ENCODE measurements around the gene TTC3.
"Not testable (repeated sequence)": the region's sequence is repeated elsewhere in the genome, so short reads cannot be mapped to it uniquely, and the experiment has no call there.

The TTC3 gene

DNA sequence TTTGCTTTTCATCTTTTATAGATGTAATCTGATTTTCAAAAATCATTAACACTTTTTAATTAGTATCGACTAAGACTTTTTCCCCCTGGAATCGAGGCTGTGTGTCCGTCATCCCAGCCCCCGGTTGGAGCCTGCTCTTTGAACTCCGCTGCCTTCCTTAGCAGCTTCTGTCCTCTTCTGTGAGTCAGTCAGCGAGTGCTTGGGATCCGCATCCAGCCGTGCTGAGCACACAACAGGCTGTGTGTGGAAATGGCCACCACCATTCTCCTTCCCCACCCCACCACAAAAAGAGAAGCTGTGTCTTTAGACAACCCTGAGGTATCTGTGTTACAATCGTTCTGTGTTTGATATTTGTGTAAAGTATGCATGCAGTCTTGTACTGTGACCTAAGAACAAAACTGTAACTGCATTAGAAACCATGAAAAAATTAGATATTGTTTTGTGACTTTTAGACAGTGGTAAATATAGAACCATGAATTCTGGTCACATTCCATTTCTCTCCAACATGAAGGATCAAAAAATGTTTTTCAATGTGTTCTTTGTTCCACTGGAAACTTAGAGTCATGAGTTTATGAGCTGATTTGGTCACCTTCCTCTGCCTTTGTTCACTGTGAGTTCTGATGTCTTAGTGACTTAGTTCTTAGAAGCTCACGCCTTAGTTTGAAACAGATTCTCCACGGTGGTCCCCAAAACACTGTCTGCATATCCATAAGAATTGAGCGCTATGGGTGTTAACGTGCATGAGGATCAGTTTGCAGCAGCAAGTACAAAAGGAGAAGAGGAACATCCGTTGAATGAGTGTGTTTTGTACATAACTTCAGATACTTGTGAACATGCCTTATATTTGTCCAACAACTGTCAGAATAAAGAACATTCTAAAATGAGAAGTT lies 129.4 kb downstream of the TTC3 start:
- no peak for DNase-seq

DNA sequence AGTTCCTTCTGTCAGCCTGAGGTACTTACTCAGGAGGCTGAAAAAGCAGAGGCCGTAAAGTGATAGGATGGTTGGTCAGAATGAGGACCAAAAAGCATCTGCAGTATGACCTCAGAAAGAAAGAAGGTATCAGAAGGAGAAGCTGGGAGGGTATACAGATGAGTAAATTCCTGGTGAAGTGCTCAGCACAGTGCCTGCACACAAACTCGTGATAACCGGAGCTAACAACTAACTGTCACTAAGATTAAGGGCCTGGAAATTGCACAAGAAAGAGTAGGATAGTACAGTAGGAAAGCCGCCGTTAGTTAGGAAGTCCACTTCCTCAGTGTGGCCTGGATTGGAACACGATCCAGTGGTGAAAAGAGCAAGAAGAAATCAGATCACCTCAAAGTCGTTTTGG lies 131.5 kb downstream of the TTC3 start:
- DNase-seq: no peak

DNA sequence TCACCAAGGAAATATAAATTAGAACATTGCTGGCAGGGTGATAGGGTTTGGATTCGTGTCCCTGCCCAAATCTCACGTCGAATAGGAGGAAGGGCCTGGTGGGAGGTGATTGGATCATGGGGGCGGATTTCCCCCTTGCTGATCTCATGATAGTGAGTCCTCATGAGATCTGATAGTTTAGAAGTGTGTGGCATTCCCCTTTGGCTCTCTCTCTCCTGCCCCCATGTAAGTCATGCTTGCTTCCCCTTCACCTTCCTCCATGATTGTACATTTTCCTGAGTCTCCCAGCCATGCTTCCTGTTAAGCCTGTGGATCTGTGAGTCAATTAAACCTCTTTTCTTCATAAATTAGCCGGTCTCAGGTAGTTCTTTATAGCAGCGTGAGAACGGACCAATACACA lies 133.4 kb downstream of the TTC3 start:
- DNase-seq: no peak

DNA sequence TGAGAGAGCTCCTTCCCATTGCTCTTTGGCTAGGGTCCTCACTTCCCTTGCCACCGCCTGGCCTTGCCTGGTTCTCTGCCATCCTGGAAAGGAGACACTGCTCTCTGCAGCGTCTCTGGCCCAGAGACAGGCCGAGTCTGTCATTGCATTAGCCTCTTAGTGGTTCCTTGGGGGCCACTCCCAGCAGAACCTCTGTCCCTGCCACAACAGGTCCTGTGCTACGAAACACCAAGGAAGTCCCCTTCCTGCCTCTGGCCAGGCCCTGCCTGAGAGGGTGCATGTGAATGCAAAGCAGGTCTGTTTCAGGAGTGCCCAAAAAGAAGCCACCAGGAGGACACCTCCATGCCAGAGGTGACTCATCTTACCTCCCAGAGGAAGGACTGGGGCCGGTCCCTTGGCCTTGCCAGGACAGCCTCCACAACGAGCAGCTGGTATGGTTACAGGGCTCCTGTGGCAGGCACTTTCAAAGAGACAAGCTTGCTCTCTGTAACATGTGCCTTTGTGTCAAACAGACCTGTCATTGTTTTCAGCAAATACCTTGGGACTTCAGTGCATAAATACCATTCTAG lies 134.5 kb downstream of the TTC3 start:
- DNase-seq: no peak

DNA sequence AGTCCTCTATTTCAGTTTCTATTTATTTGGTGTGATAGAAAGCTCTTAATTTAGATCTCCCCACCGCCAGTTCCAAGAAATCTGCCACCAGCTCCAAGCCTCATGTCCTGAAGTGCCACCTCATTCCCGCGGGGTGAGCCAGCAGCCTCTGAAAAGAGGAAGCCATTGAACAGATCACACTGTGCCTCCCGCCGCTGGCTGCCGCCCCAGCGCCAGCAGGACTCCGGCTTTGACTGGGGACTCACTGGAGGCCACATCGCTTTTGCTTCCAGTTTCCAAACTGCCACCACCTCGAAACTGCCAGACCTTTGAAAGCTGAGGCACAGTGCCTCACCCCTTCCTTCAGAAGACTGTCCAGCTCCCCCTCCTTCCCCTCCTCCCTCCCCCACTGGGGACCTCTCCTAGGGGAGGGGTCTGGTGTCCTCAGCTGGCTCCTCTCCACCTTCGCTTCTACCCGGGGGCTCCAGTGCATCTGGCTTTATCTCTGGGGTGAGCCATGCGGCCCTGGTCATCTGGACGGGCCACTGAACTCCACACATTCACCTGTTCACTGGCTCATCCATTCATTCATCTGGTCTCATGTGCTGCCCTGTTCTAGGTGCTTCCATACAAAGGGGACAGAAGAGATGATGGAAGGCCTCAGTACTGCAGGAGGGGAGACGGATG lies 135.1 kb downstream of the TTC3 start:
- DNase-seq: peak; percentile 47 to 60

DNA sequence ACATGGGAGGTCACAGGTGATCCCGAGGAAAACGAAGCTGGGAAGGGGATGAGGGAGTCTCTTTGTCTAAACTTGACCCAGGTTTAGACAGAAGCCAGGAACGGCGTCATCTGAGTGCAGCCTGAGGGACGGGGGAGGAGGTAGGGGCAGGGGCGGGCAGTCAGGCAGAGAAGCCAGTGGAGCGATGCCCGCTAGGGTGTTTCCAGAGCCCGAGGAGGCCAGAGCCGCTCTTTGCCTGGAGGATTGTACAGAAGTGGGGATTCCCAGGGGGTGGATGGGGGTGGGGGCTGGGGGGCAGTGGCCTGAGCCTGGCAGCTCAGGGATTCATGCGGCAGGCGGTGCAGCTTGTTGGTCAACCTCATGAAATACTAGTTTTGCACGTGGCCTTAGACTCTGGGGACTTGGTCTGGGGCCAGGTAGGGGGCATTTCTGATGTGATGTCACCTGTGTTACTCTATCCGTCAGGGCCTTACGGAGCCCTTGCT lies 135.7 kb downstream of the TTC3 start:
- DNase-seq: no peak

DNA sequence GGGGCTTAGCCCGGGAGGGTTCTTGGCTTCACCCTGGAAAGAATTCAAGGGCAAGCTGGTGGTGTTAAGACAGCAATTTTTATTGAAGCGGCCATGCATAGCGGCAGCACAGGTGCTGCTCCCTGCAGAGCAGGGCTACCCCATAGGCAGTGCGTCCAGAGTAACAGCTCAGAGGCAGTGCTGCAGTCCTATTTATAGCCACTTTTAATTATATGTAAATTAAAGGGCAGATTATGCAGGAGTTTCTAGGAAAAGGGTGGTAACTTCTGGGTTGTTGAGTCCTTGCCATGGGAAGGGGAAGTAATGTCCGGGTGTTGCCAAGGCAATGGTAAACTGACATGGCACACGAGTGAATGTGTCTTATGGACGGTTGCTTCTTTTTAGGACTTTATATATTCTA lies 137.1 kb downstream of the TTC3 start:
- no peak for DNase-seq

DNA sequence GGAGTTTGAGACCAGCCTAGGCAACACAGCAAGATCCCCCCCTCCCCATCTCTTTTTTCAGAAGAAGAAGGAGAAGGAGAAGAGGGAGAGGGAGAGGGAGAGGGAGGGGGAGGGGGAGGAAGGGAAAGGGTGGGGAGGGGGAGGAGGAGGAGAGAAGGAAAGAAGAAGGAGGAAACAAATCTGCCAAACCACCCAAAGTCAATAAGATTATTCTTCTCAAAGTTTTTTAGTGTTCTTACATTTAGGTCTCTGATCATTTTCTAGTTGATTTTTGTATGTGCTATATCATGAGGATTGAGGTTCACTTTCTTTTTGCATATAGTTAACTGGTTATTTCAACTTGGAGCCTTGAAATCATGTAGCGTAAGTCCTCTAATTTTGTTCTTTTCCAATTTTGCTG lies 137.7 kb downstream of the TTC3 start:
- no peak for DNase-seq

DNA sequence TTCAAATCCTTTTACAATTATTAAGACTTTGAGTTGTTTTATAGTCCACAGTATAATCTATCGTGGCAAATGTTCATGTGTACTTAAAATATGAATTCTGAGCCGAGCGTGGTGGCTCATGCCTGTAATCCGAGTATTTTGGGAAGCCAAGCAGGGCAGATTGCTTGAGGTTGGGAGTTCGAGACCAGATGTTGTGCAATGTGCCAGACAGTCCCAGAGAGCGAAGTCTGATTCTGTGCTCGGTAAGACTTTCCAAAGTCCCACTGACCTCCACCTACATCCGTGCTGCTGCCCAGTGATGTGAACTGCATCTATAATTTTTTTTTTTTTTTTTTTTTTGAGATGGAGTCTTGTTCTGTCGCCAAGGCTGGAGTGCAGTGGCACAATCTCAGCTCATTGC lies 141.9 kb downstream of the TTC3 start:
- no peak for DNase-seq

DNA sequence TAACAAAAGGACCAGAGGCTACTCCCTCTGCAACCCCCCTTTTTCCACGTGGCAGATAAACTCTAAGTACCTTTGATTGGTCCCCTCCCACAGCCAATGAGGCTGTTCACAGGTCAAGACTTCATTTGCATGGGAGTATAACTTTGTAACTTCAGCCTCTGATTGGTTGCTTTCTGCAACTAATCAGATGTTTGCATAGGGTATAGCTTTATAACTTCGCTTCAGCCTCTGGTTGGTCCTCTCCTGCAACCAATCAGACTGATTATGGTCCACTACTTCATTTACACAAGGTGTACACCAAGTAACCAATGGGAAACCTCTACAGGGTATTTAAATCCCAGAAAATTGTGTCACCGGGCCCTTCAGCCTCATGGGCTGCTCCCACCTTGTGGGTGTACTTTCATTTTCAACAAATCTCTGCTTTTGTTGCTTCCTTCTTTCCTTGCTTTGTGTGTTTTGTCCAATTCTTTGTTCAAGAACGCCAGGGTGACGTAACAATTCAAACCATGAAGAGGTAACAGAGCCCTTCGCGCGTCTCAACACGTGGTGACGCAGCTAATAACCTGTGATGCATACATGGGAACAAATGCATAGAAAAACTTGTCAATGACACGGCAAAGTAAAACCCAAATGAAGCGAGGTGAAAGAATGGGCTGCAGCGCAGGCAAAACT lies 146.8 kb downstream of the TTC3 start:
- DNase-seq: peak in 1 of 2 experiments; percentile 39

DNA sequence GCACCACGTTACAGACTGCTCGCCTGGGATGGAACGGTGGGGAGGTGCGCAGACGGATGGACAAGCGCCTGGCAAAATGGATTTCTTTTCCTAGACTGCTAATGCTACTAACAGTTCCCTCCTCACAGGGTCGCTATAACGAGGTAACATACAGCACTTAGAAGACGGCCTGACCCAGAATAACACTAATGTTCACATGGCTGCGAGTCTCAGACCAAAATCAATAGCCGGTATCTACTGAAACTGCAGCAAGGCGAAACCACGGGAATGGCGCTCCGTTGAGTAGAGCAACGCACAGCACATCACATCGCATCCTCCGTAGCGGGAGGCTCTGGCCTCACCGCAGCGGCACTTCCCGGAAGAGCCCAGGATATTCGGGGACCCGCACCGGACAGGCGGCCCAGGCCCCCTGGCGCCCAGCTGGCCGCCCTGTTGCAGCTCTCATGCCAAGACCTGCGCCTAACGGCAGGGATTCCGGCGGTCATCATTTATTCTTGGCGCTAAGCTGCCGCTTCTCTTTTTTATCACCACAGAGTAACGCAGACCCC lies 147.5 kb downstream of the TTC3 start:
- DNase-seq: no peak

DNA sequence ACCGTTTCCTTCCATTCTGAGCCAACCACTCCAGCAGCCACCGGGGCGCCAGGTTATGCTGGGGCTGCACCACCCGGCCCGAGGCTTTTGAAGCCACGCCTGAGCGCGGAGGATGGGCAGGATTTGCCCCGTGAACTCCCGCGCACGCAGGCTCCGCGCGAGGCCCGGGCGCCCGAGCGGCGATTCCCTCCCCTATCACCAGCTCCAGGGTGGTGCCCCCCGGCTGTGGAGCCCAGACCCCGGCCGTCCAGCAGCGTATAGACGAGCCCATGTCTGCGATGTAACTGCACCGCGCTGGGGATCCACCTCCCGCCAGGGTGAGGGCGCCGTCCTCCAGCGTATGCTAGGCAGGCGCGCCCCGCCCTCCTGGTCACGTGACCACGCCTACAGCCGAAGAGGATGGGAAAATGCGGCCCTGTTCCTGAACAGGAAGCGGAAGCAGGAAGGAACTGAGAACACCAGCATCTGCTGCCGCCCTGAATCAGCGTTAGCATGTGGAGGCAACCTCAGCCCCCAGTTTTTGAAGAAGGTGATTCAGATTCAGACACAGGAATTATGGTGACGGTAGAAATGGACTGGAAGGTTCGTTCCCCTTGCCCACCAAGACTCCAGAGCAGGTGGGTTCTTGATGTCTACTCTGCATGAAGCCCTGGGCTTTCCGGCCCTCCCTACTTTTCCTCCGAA lies 148.1 kb downstream of the TTC3 start:
- peak; percentile 96 to 98 for DNase-seq

DNA sequence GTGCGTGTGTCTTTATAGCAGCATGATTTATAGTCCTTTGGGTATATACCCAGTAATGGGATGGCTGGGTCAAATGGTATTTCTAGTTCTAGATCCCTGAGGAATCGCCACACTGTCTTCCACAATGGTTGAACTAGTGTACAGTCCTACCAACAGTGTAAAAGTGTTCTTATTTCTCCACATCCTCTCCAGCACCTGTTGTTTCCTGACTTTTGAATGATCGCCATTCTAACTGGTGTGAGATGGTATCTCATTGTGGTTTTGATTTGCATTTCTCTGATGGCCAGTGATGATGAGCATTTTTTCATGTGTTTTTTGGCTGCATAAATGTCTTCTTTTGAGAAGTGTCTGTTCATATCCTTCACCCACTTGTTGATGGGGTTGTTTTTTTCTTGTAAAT lies 149.2 kb downstream of the TTC3 start:
- not testable (repeated sequence) for DNase-seq

DNA sequence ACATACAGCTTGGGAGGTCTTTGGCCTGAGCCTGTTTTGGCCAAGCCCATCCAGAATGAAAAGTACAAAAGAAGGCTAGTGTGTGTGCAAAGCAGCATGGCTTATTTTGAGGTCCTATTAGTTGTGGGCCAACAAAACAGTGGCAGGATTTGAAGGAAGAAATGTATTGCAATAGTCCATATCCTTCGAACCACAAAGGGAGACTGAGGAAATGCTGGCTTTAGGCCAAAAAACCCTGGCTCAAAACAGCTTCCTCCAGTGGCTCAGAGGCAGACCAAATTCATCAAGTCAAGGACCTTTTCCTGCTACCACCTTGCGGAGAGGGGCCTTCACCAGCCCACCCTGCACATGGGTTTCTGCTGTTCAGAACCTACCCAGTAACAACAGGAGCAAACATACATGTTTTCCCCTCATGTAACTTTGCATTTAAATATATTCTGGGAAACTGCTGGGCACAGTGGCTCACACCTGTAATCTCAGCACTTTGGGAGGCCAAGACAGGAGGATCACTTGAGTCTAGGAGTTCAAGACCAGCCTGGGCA lies 150.8 kb downstream of the TTC3 start:
- DNase-seq: no peak

DNA sequence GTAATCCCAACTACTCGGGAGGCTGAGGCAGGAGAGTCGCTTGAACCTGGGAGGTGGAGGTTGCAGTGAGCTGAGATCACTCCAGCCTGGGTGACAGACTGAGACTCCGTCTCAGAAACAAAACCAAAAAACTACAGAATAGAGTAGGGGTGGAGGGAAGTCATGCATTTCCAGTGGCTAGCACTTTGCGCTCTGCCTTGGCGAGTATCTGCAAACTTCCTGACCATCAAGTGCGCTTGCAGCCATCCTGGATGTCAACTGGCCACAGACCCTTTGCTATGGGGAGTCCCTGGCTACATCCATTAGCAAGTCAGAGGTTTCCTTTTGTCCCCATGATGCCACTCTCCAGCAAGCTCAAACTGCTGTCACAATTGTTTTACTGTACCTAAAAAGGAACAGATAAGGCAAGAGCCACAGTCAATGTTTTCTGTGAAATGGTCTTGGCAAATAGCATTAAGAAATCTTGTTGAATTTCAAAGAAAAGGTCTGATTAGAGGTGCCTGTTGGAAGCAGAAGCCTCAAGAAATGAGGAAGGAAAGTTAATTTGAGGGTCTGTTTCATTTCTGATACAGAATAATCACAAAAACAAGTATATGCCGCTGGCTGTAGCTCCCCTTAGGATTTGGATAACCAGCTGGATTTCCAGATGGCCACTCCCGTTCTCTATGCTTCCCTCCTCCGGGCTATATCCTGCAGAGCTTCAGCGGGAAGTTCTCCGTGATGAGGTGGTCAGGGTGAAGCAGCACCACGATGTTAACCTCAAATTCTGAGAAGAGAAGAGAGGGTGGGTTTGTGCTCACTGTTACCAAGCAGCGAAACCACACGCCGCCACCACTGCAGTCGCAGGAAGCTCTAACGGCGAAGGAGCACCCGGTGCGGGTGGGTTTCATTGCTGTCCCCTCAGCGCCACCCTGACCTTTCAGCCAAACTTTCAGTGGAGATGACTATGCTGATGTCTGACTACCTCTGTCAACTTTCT lies 152.1 kb downstream of the TTC3 start:
- peak; percentile 63 to 75 for DNase-seq

DNA sequence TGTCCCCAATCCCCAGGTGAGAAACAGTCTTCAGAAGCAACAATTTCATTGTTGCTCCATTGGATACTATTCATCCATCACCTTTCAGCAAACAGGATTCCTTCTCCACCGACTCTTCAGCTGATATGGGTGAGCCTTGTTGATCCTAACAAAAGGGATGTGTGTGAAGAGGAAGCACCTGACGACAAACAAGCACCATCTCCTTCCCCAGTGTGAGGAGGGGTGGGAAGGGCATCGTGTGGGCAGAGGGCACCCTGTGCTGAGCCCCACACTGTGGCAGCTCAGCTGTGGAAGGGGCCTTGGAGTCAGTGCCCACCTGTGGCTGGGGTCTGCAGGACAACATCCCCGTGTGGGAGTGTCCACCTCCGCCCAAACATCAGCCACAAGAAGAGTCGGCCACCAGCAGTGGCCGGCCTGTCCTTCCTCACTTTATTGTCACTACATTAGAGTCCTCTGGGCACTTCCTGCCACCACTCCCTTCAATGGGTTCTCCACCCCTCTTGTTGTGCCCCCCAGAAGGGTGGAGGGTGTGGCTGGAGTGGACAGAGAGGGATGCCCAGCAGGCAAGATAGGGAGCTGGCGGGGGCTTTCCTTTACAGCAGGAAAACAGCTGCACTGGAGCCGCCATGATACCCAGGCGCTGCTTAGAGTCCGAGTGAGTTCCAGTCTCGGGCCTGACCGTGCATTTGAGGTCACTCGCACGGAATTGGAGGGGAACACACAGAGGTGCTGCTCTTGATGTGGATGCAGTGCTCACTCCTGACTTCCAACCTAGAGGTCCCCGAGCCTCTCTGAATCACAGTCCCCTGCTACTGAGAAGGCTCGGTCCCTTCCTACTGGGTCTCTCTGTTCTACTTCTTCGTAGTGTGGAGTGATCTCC lies 153.2 kb downstream of the TTC3 start:
- no peak for DNase-seq

DNA sequence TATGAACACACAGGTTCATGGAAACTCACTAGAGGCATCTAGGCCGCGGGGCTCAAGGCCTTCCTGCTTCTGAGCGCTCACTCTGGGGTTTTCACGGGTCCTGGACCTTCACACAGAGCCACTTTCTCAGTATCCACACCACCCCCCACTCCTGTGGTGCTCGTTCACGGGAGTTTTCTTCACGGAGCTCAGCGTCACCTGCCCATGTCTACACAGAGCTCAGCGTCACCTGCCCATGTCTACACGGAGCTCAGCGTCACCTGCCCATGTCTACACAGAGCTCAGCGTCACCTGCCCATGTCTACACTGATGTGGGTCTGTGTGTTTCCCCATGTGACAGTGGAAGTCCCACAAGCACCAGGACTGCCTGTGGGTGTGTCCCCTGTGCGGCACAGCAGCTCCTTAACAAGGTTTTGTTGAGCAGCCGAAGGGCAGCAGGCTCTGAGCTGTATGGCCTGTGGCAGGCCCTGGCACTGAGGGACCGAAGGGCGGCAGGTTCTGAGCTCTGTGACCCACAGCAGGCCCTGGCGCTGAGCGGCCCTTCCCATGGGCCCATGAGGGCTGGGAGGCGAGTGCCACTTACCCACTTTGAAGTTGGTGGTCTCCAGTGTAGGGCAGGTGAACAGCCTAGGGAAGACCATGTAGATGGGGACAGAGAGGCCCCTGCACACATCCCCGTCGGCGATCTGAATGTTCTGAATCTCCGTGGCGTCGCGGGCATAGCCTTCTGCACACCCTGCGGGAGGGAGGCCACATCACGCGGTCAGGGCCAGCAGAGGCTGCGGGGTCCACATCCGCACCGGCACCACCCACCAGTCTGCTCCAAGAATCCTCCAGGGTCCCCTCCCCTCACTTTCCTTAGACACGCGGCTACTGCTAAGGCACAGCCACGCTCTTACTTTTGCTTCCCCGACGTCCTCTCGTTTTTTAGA lies 154.3 kb downstream of the TTC3 start:
- DNase-seq: no peak

DNA sequence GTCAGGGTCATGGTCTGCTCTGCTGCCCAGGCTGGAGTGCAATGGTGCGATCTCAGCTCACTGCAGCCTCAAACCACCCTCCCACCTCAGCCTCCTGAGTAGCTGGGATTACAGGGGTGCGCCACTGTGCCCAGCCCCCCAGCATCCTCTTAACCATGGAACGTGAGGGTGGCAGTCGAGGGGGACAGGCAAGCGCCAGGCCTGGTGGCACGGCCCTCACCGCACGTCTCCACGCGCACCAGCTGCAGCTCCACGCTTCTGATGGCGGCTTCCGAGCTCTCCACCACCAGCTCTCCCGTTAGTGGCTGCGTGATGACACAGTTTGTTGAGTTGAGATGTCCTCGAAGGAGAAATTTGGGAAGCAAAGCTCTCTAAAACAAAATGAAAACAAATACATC lies 154.9 kb downstream of the TTC3 start:
- DNase-seq: no peak
